Ovary (tissue), 9 donors: ENCODE results near the gene DNM2. TPM values are rescaled to one million over a fixed set of nuclear protein-coding genes. Genes with fewer than 3 reads are reported as not detected.

Experiments
- DNase-seq, 5 donors: peaks; one replicate each; pipeline ENCODE4 v3.0.0-alpha.2; 2019 to 2020
- H3K27ac ChIP-seq, 2 donors: fragments of 200-600 bp; one replicate each; pipeline versions ENCODE4 v1.5.1 to v1.8.0; 2019 to 2022
- H3K27me3 ChIP-seq: fragments of 200-600 bp; one replicate; pipeline ENCODE4 v1.8.0; 2022
- H3K36me3 ChIP-seq: fragments of 200-600 bp; sonication (generic); one replicate; pipeline ENCODE4 v1.5.1; 2019
- H3K4me1 ChIP-seq: one replicate; pipeline ENCODE4 v1.8.1; 2013; ENCODE audit warnings: mild to moderate bottlenecking, moderate library complexity; ENCODE audit not compliant: insufficient read depth
- H3K4me3 ChIP-seq: fragments of 200-600 bp; sonication (generic); one replicate; pipeline ENCODE4 v1.5.1; 2017
- H3K9me3 ChIP-seq, 2 donors: fragments of 200-600 bp in 1 of 2; sonication (generic) in 1 of 2; one replicate each; pipeline versions ENCODE4 v1.5.1 to v1.8.1; 2013 to 2019; ENCODE audit warnings: mild to moderate bottlenecking in 1 of 2, moderate library complexity in 1 of 2
- CTCF ChIP-seq, 3 donors: fragments of 450-650 bp in 2 of 3; fragments of 200-600 bp in 1 of 3; IDR thresholded peaks; one replicate each; pipeline versions ENCODE4 v1.5.1 to v1.8.0; 2016 to 2022; ENCODE audit warnings: antibody characterized with exemption in 3 of 3, mild to moderate bottlenecking in 1 of 3
- EP300 ChIP-seq: sonication (generic); formaldehyde crosslinking; IDR thresholded peaks from one replicate; pipeline ENCODE4 v1.6.1; 2017; ENCODE audit warnings: antibody characterized with exemption
- POLR2A ChIP-seq: fragments of 450-650 bp; IDR thresholded peaks from one replicate; pipeline ENCODE4 v1.6.1; 2017; ENCODE audit warnings: antibody characterized with exemption, mild to moderate bottlenecking, moderate library complexity
- WGBS, 3 donors: extraction: QIAGEN DNeasy Blood & Tissue Kit in 1 of 3; methylation state at CpG; one replicate each; pipeline versions ENCODE4 v1.1.5 to v1.1.7; 2013 to 2017; 5-methylcytosine and 5-hydroxymethylcytosine counted together
- intact Hi-C, 4 donors: fragments of 100-400 bp; cut with DNase I; formaldehyde crosslinking; loops; one replicate each; pipeline versions ENCODE4 v1.11.0 to v1.15.1; 2022 to 2023
- polyA plus RNA-seq, 2 donors: library from polyadenylated mRNA; stranded (reverse); fragments of 200-250 nt in 1 of 2; fragments of 350-450 nt in 1 of 2; fragmentation: Illumina TruSeq in 1 of 2; extraction: RNeasy Lipid Tissue Mini Kit (QIAGEN cat#74804) in 1 of 2; gene quantifications; one replicate each; pipeline ENCODE4 v1.2.3, GENCODE V29; 2013 to 2014
- total RNA-seq, 7 donors: library from RNA; depleted of rRNA in 2 of 7; stranded (reverse); fragments of >200 nt in 2 of 7; fragmentation: NEBNext Ultra II Directional in 3 of 7; extraction: Animal tissue kit (Norgen Biotek cat#: 25700) in 3 of 7; gene quantifications; one replicate each; pipeline versions ENCODE4 v1.1.0 to v1.2.4, GENCODE V29; 2016 to 2023
- donor health status: DM: no; HTN: no; CAD: no; lungs with moderate emphysema.
- donor health status: DM: no; HTN: no; CAD: no.
- donor health status: Bipolar disorder and iron deficiency.
- donor health status: DM: yes; HTN: yes; CAD: no.
- donor health status: DM: no; HTN: no; CAD: no.
- donor health status: DM: yes; HTN: yes; CAD: no.

DNM2 gene
- total and polyA plus RNA-seq, 9 donors = 51.1 to 121 (median 74.3) TPM

- H3K27ac ChIP-seq = peak overlapping the region in 1 of 2 donors; percentile 62
- H3K9me3 ChIP-seq = no peaks in the 10 kb centered on the region
- TF ChIP-seq POLR2A (no peak), EP300 (no peak), CTCF (IDR thresholded peaks at IDR 0.05) (no peak)
- no peak overlapping the region for H3K4me3 ChIP-seq
- H3K4me1 ChIP-seq = no peaks in the 10 kb centered on the region
- H3K27me3 ChIP-seq = no peaks in the 10 kb centered on the region
- intact Hi-C loops = loop anchor here in 2 of 4 donors (5.0 kb wide), 4 partner anchors 95 to 280 kb away; partner anchors contain the start of gene DNM2 (in 1 of the 2)
- WGBS, 3 donors = 76 to 79% (median 76%) methylated on average over 6 of the region's 6 CpGs
- no peaks in the 10 kb centered on the region for H3K36me3 ChIP-seq
- DNase-seq = no peak
Observed at GRCh38 chr19:10862561-10863106, 144.8 kb downstream of the DNM2 start.

- DNase-seq = peak; percentile 31 to 55 (median 46)
- TF ChIP-seq CTCF (IDR thresholded peaks at IDR 0.05) = no peak
- TF ChIP-seq POLR2A = no peak
- TF ChIP-seq EP300 = no peak
- Histone ChIP-seq H3K4me1 (no peaks in the 10 kb centered on the region), H3K9me3 (no peaks in the 10 kb centered on the region), H3K27me3 (no peaks in the 10 kb centered on the region), H3K27ac (peak overlapping the region in 1 of 2 donors; percentile 62), H3K36me3 (no peaks in the 10 kb centered on the region), H3K4me3 (no peak overlapping the region)
- intact Hi-C loops = loop anchor here in 2 of 4 donors (5.0 kb wide), 4 partner anchors 96 to 281 kb away; partner anchors contain the start of gene DNM2 (in 1 of the 2)
- 51 to 67% (median 53%) methylated on average over 18 of the region's 18 CpGs for WGBS, 3 donors
Observed at GRCh38 chr19:10863107-10863717, 145.3 kb downstream of the DNM2 start.

- peak; percentile 80 to 92 (median 88) for DNase-seq
Observed at GRCh38 chr19:10864538-10864899, 146.6 kb downstream of the DNM2 start.

GRCh38 chr19:10866495-10866894 is 148.6 kb downstream of the DNM2 start:
- Histone ChIP-seq H3K4me3 (no peak overlapping the region), H3K9me3 (no peaks in the 10 kb centered on the region), H3K4me1 (no peaks in the 10 kb centered on the region), H3K36me3 (no peaks in the 10 kb centered on the region), H3K27ac (no peak overlapping the region), H3K27me3 (no peaks in the 10 kb centered on the region)
- intact Hi-C loops = loop anchor here in 1 of 4 donors (5.0 kb wide), 1 partner anchor 149 kb away; the partner anchor contains the start of gene DNM2
- TF ChIP-seq CTCF (IDR thresholded peaks at IDR 0.05) = no peak
- TF ChIP-seq POLR2A = no peak
- no peak for TF ChIP-seq EP300
- 89 to 92% (median 91%) methylated on average over 10 of the region's 10 CpGs for WGBS, 3 donors
- no peak for DNase-seq

More at GRCh38 chr19:10864538-10864899, 146.6 kb downstream of the DNM2 start:
- Histone ChIP-seq H3K4me3 (no peak overlapping the region), H3K27me3 (no peaks in the 10 kb centered on the region), H3K4me1 (no peaks in the 10 kb centered on the region), H3K9me3 (no peaks in the 10 kb centered on the region), H3K36me3 (no peaks in the 10 kb centered on the region), H3K27ac (no peak overlapping the region)
- TF ChIP-seq POLR2A = no peak
- TF ChIP-seq CTCF (IDR thresholded peaks at IDR 0.05) = peak; percentile 72 to 89 (median 77)
- no peak for TF ChIP-seq EP300
- 9 to 12% (median 11%) methylated on average over 6 of the region's 6 CpGs for WGBS, 3 donors
- intact Hi-C loops = loop anchor here in 2 of 4 donors (5.0 kb wide), 4 partner anchors 97 to 282 kb away; partner anchors contain the start of gene DNM2 (in 1 of the 2)
